ENCODE data around the gene RPP25L.

RPP25L gene

GRCh38 chr9:34564617-34565016, 47.3 kb downstream of the RPP25L start:
- H2BK12ac ChIP-seq (ENCODE audit: low read length), result no peak overlapping the region
- no peaks in the 10 kb centered on the region for H3K4me1 ChIP-seq (ENCODE audit: control insufficient read depth in 1 of 2, insufficient read depth in 2 of 2, low read length in 2 of 2)
- H2AFZ ChIP-seq (ENCODE audit: insufficient read depth, low read length, poor library complexity), result no peak overlapping the region
- H3K27me3 ChIP-seq (ENCODE audit: insufficient read depth, low read length), result no peaks in the 10 kb centered on the region
- no peaks in the 10 kb centered on the region for H3K79me2 ChIP-seq (ENCODE audit: control insufficient read depth, insufficient read depth, low read length, poor library complexity)
- WGBS (ENCODE audit: extremely low coverage, insufficient coverage, insufficient read length), result no CpG with 5 or more reads among the region's 16 CpGs
- no peak overlapping the region for H4K8ac ChIP-seq (ENCODE audit: low read depth, low read length)
- no peak for DNase-seq
- H3K4ac ChIP-seq (ENCODE audit: low read depth, low read length), result no peak overlapping the region
- no peak overlapping the region for H3K18ac ChIP-seq (ENCODE audit: low read length)
- H3K9ac ChIP-seq (ENCODE audit: low read length), result no peak overlapping the region
- no peak overlapping the region for H2AK5ac ChIP-seq (ENCODE audit: low read length)
- H3K36me3 ChIP-seq (ENCODE audit: control insufficient read depth in 1 of 2, insufficient read depth in 2 of 2, low read length in 2 of 2), result no peaks in the 10 kb centered on the region
- H3K4me3 ChIP-seq (ENCODE audit: low read depth, low read length), result no peak overlapping the region
- no peak overlapping the region for H3K14ac ChIP-seq (ENCODE audit: low read length)
- H3K23ac ChIP-seq (ENCODE audit: low read length), result no peak overlapping the region
- peaks cover under 1% of the 10 kb centered on the region for H3K9me3 ChIP-seq (ENCODE audit: insufficient read depth, low read depth, low read length)
- H3K4me2 ChIP-seq (ENCODE audit: low read length), result no peak overlapping the region
- no peaks in the 10 kb centered on the region for H3K79me1 ChIP-seq (ENCODE audit: low read length)
- H4K12ac ChIP-seq (ENCODE audit: low read depth, low read length), result no peak overlapping the region
- no peak overlapping the region for H3K27ac ChIP-seq (ENCODE audit: low read depth, low read length)
- H4K91ac ChIP-seq (ENCODE audit: low read depth, low read length), result no peak overlapping the region
- no peak overlapping the region for H2BK120ac ChIP-seq (ENCODE audit: insufficient read depth, low read length, poor library complexity)
- H2BK5ac ChIP-seq (ENCODE audit: low read depth, low read length, poor library complexity), result no peak overlapping the region

GRCh38 chr9:34563262-34563661, 48.6 kb downstream of the RPP25L start:
- Histone ChIP-seq H3K79me1 (ENCODE audit: low read length) (no peaks in the 10 kb centered on the region), H4K91ac (ENCODE audit: low read depth, low read length) (no peak overlapping the region), H3K4me1 (ENCODE audit: control insufficient read depth in 1 of 2, insufficient read depth in 2 of 2, low read length in 2 of 2) (no peaks in the 10 kb centered on the region), H2AK5ac (ENCODE audit: low read length) (no peak overlapping the region), H2AFZ (ENCODE audit: insufficient read depth, low read length, poor library complexity) (no peak overlapping the region), H3K4ac (ENCODE audit: low read depth, low read length) (no peak overlapping the region), H3K4me3 (ENCODE audit: low read depth, low read length) (no peak overlapping the region), H2BK12ac (ENCODE audit: low read length) (no peak overlapping the region), H2BK120ac (ENCODE audit: insufficient read depth, low read length, poor library complexity) (no peak overlapping the region), H4K8ac (ENCODE audit: low read depth, low read length) (no peak overlapping the region), H4K12ac (ENCODE audit: low read depth, low read length) (no peak overlapping the region), H3K9ac (ENCODE audit: low read length) (no peak overlapping the region), H3K4me2 (ENCODE audit: low read length) (no peak overlapping the region), H3K9me3 (ENCODE audit: insufficient read depth, low read depth, low read length) (no peaks in the 10 kb centered on the region), H3K14ac (ENCODE audit: low read length) (no peak overlapping the region), H2BK5ac (ENCODE audit: low read depth, low read length, poor library complexity) (no peak overlapping the region), H3K18ac (ENCODE audit: low read length) (no peak overlapping the region), H3K23ac (ENCODE audit: low read length) (no peak overlapping the region), H3K27ac (ENCODE audit: low read depth, low read length) (no peak overlapping the region), H3K79me2 (ENCODE audit: control insufficient read depth, insufficient read depth, low read length, poor library complexity) (no peaks in the 10 kb centered on the region), H3K36me3 (ENCODE audit: control insufficient read depth in 1 of 2, insufficient read depth in 2 of 2, low read length in 2 of 2) (no peaks in the 10 kb centered on the region), H3K27me3 (ENCODE audit: insufficient read depth, low read length) (no peaks in the 10 kb centered on the region)
- no CpG with 5 or more reads among the region's 5 CpGs for WGBS (ENCODE audit: extremely low coverage, insufficient coverage, insufficient read length)
- no peak for DNase-seq

- H3K9me3 ChIP-seq (ENCODE audit: insufficient read depth, low read depth, low read length), result no peaks in the 10 kb centered on the region
- H2BK5ac ChIP-seq (ENCODE audit: low read depth, low read length, poor library complexity), result no peak overlapping the region
- H2BK12ac ChIP-seq (ENCODE audit: low read length), result no peak overlapping the region
- H4K8ac ChIP-seq (ENCODE audit: low read depth, low read length), result no peak overlapping the region
- no peaks in the 10 kb centered on the region for H3K79me2 ChIP-seq (ENCODE audit: control insufficient read depth, insufficient read depth, low read length, poor library complexity)
- no peak overlapping the region for H3K18ac ChIP-seq (ENCODE audit: low read length)
- H3K79me1 ChIP-seq (ENCODE audit: low read length), result no peaks in the 10 kb centered on the region
- no peak overlapping the region for H3K9ac ChIP-seq (ENCODE audit: low read length)
- no peak overlapping the region for H2AK5ac ChIP-seq (ENCODE audit: low read length)
- H3K27me3 ChIP-seq (ENCODE audit: insufficient read depth, low read length), result no peaks in the 10 kb centered on the region
- WGBS (ENCODE audit: extremely low coverage, insufficient coverage, insufficient read length), result no CpG with 5 or more reads among the region's 7 CpGs
- no peak overlapping the region for H3K23ac ChIP-seq (ENCODE audit: low read length)
- H4K91ac ChIP-seq (ENCODE audit: low read depth, low read length), result no peak overlapping the region
- no peak overlapping the region for H3K27ac ChIP-seq (ENCODE audit: low read depth, low read length)
- no peak overlapping the region for H3K4me3 ChIP-seq (ENCODE audit: low read depth, low read length)
- no peak overlapping the region for H2BK120ac ChIP-seq (ENCODE audit: insufficient read depth, low read length, poor library complexity)
- no peak for DNase-seq
- no peak overlapping the region for H2AFZ ChIP-seq (ENCODE audit: insufficient read depth, low read length, poor library complexity)
- H3K4ac ChIP-seq (ENCODE audit: low read depth, low read length), result no peak overlapping the region
- no peaks in the 10 kb centered on the region for H3K4me1 ChIP-seq (ENCODE audit: control insufficient read depth in 1 of 2, insufficient read depth in 2 of 2, low read length in 2 of 2)
- H3K4me2 ChIP-seq (ENCODE audit: low read length), result no peak overlapping the region
- H3K14ac ChIP-seq (ENCODE audit: low read length), result no peak overlapping the region
- H4K12ac ChIP-seq (ENCODE audit: low read depth, low read length), result no peak overlapping the region
- H3K36me3 ChIP-seq (ENCODE audit: control insufficient read depth in 1 of 2, insufficient read depth in 2 of 2, low read length in 2 of 2), result no peaks in the 10 kb centered on the region
Observed at GRCh38 chr9:34562135-34562745, 49.7 kb downstream of the RPP25L start.

GRCh38 chr9:34560599-34561214, 51.2 kb downstream of the RPP25L start:
- no CpG with 5 or more reads among the region's 21 CpGs for WGBS (ENCODE audit: extremely low coverage, insufficient coverage, insufficient read length)
- H3K27me3 ChIP-seq (ENCODE audit: insufficient read depth, low read length), result no peaks in the 10 kb centered on the region

More at GRCh38 chr9:34560599-34561214, 51.2 kb downstream of the RPP25L start:
- no peak overlapping the region for H2AFZ ChIP-seq (ENCODE audit: insufficient read depth, low read length, poor library complexity)
- H4K8ac ChIP-seq (ENCODE audit: low read depth, low read length), result no peak overlapping the region
- H3K79me1 ChIP-seq (ENCODE audit: low read length), result no peaks in the 10 kb centered on the region
- H2AK5ac ChIP-seq (ENCODE audit: low read length), result no peak overlapping the region
- H2BK5ac ChIP-seq (ENCODE audit: low read depth, low read length, poor library complexity), result no peak overlapping the region
- no peak overlapping the region for H3K4ac ChIP-seq (ENCODE audit: low read depth, low read length)
- H3K23ac ChIP-seq (ENCODE audit: low read length), result no peak overlapping the region
- H4K12ac ChIP-seq (ENCODE audit: low read depth, low read length), result no peak overlapping the region
- no peaks in the 10 kb centered on the region for H3K36me3 ChIP-seq (ENCODE audit: control insufficient read depth in 1 of 2, insufficient read depth in 2 of 2, low read length in 2 of 2)
- no peaks in the 10 kb centered on the region for H3K4me1 ChIP-seq (ENCODE audit: control insufficient read depth in 1 of 2, insufficient read depth in 2 of 2, low read length in 2 of 2)
- H3K4me2 ChIP-seq (ENCODE audit: low read length), result no peak overlapping the region
- H3K27ac ChIP-seq (ENCODE audit: low read depth, low read length), result no peak overlapping the region
- no peaks in the 10 kb centered on the region for H3K9me3 ChIP-seq (ENCODE audit: insufficient read depth, low read depth, low read length)
- H3K79me2 ChIP-seq (ENCODE audit: control insufficient read depth, insufficient read depth, low read length, poor library complexity), result no peaks in the 10 kb centered on the region
- no peak overlapping the region for H3K14ac ChIP-seq (ENCODE audit: low read length)
- H4K91ac ChIP-seq (ENCODE audit: low read depth, low read length), result no peak overlapping the region
- H3K9ac ChIP-seq (ENCODE audit: low read length), result no peak overlapping the region
- H2BK120ac ChIP-seq (ENCODE audit: insufficient read depth, low read length, poor library complexity), result no peak overlapping the region
- no peak overlapping the region for H3K18ac ChIP-seq (ENCODE audit: low read length)
- no peak overlapping the region for H2BK12ac ChIP-seq (ENCODE audit: low read length)
- DNase-seq, result no peak
- H3K4me3 ChIP-seq (ENCODE audit: low read depth, low read length), result no peak overlapping the region

All from trophoblast cell (in vitro differentiated cells and primary cell).